Stimulated activated naive CD4-positive, alpha-beta T cell treated with Interleukin-2 at 50 U/mL for 16 hours (primary cell): Measurements from ENCODE around the gene KLHL34.

ENCODE experiments used
- DNase-seq: peaks from one replicate; lab custom pipeline; 2025; lab: John Stamatoyannopoulos, UW

KLHL34 gene, protein sequence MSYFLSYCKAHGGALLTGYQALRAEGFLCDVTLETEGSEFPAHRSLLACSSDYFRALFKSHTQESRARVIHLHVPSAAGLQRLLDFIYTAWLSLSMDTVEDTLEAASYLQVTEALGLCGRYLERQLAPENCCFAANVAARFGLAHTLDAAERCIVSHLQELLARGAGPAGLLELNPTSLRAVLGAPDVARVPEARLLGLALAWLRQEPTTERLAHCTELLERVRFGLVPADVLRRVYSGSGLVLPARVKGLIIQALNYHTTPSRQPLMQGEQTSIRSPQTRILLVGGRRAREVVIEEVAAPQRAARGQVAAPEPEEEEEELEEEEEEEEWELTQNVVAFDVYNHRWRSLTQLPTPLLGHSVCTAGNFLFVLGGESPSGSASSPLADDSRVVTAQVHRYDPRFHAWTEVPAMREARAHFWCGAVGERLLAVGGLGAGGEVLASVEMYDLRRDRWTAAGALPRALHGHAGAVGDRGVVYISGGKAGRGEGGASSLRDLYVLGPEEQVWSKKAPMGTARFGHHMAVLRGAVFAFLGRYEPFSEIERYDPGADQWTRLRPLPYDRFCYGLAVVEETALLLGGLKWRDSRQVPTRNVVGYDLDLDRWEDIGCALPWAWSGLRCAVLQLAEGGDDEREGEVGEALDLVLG

GRCh38 chrX:21658152-21658737 lies at the start of gene KLHL34:
Gene KLHL34, minus strand, starts transcription at chrX:21658330. Its CDS starts 542 bp downstream, at chrX:21657788.
- no peak for DNase-seq

DNA sequence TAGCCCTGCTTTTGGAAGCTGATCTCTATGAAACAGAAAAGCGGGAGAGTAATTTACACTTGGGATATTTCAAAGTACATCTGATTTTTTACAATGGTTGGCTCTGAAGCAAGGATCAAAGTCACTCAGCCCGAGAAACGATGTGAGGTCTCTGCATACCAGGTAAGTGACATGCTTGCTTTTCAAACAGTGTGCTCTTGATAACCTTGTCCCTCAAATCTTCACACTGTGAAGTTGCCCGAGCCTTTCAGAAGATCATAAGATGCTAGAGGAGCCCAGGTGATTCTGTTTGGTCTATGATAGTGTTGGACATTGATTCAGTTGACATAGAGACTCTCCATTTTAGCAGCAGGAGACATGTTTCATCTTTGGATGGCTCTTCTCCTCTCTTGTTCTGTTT lies 47.1 kb upstream of the KLHL34 start:
- DNase-seq, result no peak

GRCh38 chrX:21702725-21703124 lies 44.6 kb upstream of the KLHL34 start:
- DNase-seq, result no peak

GRCh38 chrX:21700967-21701366 lies 42.8 kb upstream of the KLHL34 start:
- no peak for DNase-seq

- DNase-seq, result no peak
Observed at GRCh38 chrX:21700275-21700674, 42.1 kb upstream of the KLHL34 start.

DNA sequence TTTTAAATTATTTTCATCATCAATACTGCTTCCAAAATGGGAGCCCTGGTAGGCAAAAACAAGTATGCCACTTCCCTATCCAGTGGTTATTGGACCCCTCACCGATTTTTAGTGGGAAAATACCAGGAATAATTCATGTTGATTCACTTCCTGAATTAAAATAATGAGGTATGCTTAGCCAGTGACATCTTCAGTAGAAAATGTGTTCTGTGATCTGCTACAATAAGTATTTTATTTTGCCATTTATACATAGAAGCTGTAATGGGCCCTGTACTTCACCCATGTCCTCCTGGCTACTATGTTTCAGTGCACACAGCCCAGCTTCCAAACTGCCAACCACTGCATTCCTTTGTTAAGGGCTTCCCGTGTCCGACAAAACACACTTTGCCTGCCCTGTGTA lies 41.0 kb upstream of the KLHL34 start:
- no peak for DNase-seq

DNA sequence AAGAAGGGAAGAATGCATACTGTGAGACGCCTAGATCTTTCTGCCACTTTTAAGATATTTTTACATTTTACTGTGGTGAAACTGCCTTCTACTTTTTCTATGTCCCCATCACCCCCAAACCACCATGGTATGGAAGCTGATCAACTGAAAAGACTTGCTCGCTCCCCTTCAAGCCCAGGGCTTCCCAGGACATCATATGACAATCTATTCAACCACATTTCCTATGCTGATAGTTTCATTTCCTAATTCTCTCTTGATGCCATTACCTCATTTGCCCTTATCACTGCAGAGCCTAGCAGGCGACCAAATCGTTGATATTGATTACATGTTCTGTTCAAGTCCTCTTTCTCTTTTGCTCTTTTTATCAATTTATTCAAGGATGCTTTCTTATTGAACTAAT lies 40.1 kb upstream of the KLHL34 start:
- no peak for DNase-seq

DNA sequence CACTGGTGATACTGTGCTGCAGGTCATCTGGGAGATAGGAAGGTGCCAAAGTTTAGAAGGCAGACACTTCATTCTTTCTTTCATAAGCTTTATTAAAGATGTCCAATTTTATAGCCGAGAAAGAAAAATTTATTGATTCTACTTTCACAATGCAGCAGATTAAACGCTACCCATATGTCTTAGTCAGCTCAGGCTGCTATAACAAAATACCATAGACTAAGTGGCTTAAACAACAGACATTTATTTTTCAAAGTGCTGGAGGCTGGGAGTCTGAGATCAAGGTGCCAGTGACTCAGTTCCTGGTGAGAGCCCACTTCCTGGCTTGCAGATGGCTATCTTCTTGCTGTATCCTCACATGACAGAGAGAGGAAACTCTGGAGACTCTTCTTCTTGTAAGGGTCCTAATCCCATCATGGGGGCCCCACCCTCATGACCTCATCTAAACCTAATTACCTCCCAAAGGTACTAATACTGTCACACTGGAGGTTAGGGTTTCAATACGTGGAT lies 33.4 kb upstream of the KLHL34 start:
- DNase-seq, result no peak

- no peak for DNase-seq
Observed at GRCh38 chrX:21683941-21684340, 25.8 kb upstream of the KLHL34 start.

DNA sequence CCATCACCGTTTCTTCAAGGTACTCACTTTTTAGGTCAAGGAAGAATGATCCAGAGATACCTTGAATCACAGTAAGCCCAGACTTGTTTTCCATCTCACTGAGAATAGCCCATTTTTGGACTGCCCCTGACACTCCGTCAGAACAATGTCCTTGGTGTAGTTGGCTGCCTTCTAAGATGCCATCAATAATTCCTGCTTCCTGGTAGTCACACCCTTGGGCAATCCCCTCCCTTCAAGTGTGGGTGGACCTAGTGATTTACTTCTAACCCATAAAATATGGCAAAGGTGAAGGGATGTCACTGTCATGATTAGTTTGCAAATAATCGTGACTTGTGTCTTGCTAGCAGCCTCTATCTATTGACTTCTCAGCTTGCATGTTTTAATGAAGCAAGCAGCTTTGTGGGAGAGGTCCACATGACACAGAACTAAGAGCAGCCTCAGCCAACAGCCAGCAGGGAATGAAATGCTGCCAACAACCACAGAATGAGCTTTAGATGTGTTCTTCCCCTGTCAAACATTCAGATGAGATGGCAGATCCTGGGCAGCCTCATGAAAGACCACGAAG lies 20.0 kb upstream of the KLHL34 start:
- no peak for DNase-seq

DNA sequence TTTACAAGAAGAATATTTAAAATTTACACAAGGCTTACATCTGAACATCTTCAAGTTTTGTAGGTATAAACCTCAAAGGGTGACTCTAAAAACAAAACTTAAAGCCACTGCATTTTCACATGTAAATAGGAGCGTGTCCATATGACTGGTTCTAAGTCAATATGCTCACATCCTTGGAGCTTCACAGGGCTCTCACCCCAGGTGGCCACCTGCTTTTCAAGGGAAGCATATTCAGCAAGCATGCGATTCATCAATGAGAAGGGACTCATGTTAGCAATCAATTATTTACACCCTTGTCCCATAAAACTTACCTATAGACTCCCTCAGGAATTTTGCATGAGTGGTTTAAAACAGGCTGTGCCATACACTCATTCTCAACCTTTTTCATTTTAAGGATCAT lies 17.8 kb upstream of the KLHL34 start:
- no peak for DNase-seq

DNA sequence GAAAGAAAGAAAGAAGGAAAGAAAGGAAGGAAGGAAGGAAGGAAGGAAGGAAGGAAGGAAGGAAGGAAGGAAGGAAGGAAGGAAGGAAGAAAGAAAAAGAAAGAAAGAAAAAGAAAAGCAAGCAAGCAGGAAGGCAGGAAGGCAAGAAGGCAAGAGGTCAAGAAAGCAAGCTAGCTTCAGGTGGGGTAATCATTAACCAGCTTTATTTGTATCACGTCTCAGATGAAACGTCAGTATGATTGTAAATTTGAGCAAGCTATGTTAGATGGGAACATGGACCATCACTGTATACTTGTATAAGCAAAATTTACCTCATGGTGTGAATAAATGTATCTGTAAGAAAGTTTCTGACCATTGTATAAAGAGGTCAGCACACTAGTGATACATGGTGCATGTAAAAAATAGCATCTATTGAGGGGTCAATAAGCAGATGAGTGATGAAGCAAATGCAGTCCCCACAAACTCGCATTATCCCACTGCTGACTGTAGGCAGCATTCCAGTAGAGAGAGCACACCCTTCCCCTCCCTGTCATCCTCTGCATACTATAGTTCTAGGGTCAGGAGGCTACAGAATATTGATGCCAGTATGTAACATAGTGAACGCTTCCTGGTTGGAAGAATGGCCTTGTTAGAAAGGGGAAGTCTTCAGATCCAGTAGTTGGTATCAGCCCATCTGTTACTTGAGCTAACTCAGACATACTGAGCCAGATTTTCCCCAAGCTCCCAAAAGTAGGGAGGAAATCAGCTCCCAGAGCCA lies 16.5 kb upstream of the KLHL34 start:
- DNase-seq, result no peak

GRCh38 chrX:21666679-21667078 lies 8.5 kb upstream of the KLHL34 start:
- DNase-seq, result no peak

- no peak for DNase-seq
Observed at GRCh38 chrX:21666252-21666651, 8.1 kb upstream of the KLHL34 start.

GRCh38 chrX:21662761-21663160 lies 4.6 kb upstream of the KLHL34 start:
- no peak for DNase-seq

GRCh38 chrX:21661316-21661715 lies 3.2 kb upstream of the KLHL34 start:
- no peak for DNase-seq

- no peak for DNase-seq
Observed at GRCh38 chrX:21660156-21660555, 2.0 kb upstream of the KLHL34 start.

GRCh38 chrX:21659320-21659719 lies 1.2 kb upstream of the KLHL34 start:
- no peak for DNase-seq

GRCh38 chrX:21658746-21659145 lies 616 bp upstream of the KLHL34 start:
- DNase-seq, result no peak

GRCh38 chrX:21657318-21658151 lies 595 bp downstream of the KLHL34 start:
- no peak for DNase-seq
